Transverse colon (tissue), 4 donors: ENCODE data around the gene JAM2. TPM values are rescaled to one million over a fixed set of nuclear protein-coding genes. Genes with fewer than 3 reads are reported as not detected.
A peak's percentile ranks its signal among the peaks of the same experiment; 100 is the strongest.
"Not testable (repeated sequence)": the region's sequence is repeated elsewhere in the genome, so short reads cannot be mapped to it uniquely, and the experiment has no call there.

ENCODE experiments used
- DNase-seq: peaks from one replicate; pipeline ENCODE4 v3.0.0-alpha.2; 2019
- H3K27ac ChIP-seq, 4 donors: fragments of 200-600 bp; sonication (generic); 2 replicates each; pipeline ENCODE4 v1.5.1; 2016 to 2018; ENCODE audit warnings: inconsistent platforms in 4 of 4
- H3K27me3 ChIP-seq: fragments of 200-600 bp; sonication (generic); 2 replicates; pipeline ENCODE4 v1.5.1; 2017; ENCODE audit warnings: inconsistent platforms
- H3K36me3 ChIP-seq, 4 donors: fragments of 200-600 bp; sonication (generic); 2 replicates each; pipeline ENCODE4 v1.5.1; 2017 to 2019; ENCODE audit warnings: inconsistent platforms in 4 of 4
- H3K4me1 ChIP-seq, 4 donors: fragments of 200-600 bp; sonication (generic); 2 replicates each; pipeline ENCODE4 v1.5.1; 2017 to 2020; ENCODE audit warnings: inconsistent platforms in 4 of 4
- H3K4me3 ChIP-seq, 4 donors: fragments of 200-600 bp; sonication (generic); 1 replicate in 1 of 4; 2 replicates in 3 of 4; pipeline versions ENCODE4 v1.5.1 to v1.6.1; 2017 to 2019; ENCODE audit warnings: inconsistent platforms in 4 of 4
- H3K9me3 ChIP-seq, 2 donors: fragments of 200-600 bp; sonication (generic); 2 replicates each; pipeline ENCODE4 v1.5.1; 2017 to 2019; ENCODE audit warnings: inconsistent platforms in 2 of 2
- CTCF ChIP-seq, 5 experiments: fragments of 200-600 bp in 3 of 5; fragments of 450-650 bp in 2 of 5; sonication (generic) in 3 of 5; IDR thresholded peaks; 1 replicate in 2 of 5; 2 replicates in 3 of 5; pipeline ENCODE4 v1.5.1; 2016 to 2017; ENCODE audit warnings: antibody characterized with exemption in 5 of 5, inconsistent platforms in 3 of 5, mild to moderate bottlenecking in 2 of 5, moderate library complexity in 1 of 5
- EP300 ChIP-seq: sonication (generic); formaldehyde crosslinking; IDR thresholded peaks from one replicate; pipeline ENCODE4 v1.6.1; 2017; ENCODE audit warnings: antibody characterized with exemption, low read depth
- POLR2A ChIP-seq: fragments of 450-650 bp; IDR thresholded peaks from one replicate; pipeline ENCODE4 v1.6.1; 2016; ENCODE audit warnings: antibody characterized with exemption, mild to moderate bottlenecking, moderate library complexity
- POLR2AphosphoS5 ChIP-seq, 3 donors: sonication (generic); formaldehyde crosslinking; IDR thresholded peaks; one replicate each; pipeline ENCODE4 v1.6.1; 2016; ENCODE audit warnings: antibody characterized with exemption in 3 of 3
- WGBS, 2 donors: methylation state at CpG; one replicate each; pipeline ENCODE4 v1.1.5; 2018; ENCODE audit warnings: low coverage in 1 of 2; 5-methylcytosine and 5-hydroxymethylcytosine counted together
- in situ Hi-C, 4 donors: fragments of 200-750 bp; cut with MboI; loops; one replicate each; pipeline versions ENCODE4 v1.15.0 to v1.15.1; 2017; ENCODE audit warnings: low sequenced_read_pairs in 3 of 4, low pct_ligation_motif_present in 1 of 4, low pct_unique_long_range_greater_than_20kb in 1 of 4
- intact Hi-C: fragments of 100-400 bp; cut with DNase I; formaldehyde crosslinking; loops from one replicate; pipeline ENCODE4 v1.15.1; 2023; ENCODE audit warnings: low total_unique reads
- total RNA-seq, 4 donors: library from RNA; depleted of rRNA; stranded (reverse); fragments of >200 nt; gene quantifications; one replicate each; pipeline ENCODE4 v1.1.0, GENCODE V29; 2016

The JAM2 gene
- total RNA-seq, 4 donors from 2014 or later, result 0.75 to 7.4 (median 4.7) TPM

GRCh38 chr21:25687787-25688186, 48.7 kb downstream of the JAM2 start:
- no peak for TF ChIP-seq EP300
- no peak for TF ChIP-seq CTCF (IDR thresholded peaks at IDR 0.05)
- TF ChIP-seq POLR2AphosphoS5 (IDR thresholded peaks at IDR 0.05), result no peak
- TF ChIP-seq POLR2A, result no peak
- 89% methylated on average over 4 of the region's 4 CpGs for WGBS, 2 donors
- intact Hi-C loops, result no loop called here
- Histone ChIP-seq H3K9me3 (no peaks in the 10 kb centered on the region), H3K27me3 (no peaks in the 10 kb centered on the region), H3K36me3 (no peaks in the 10 kb centered on the region), H3K27ac (peak overlapping the region in 1 of 4 donors; percentile 6), H3K4me3 (no peak overlapping the region), H3K4me1 (peaks cover 0 to 3% (median 0%) of the 10 kb centered on the region in 4 donors)
- in situ Hi-C loops, result no loop called here
- no peak for DNase-seq

GRCh38 chr21:25688275-25689155, 49.5 kb downstream of the JAM2 start:
- H3K4me3 ChIP-seq, result no peak overlapping the region
- H3K27ac ChIP-seq, result peak overlapping the region in 1 of 4 donors; percentile 0
- no peaks in the 10 kb centered on the region for H3K36me3 ChIP-seq
- in situ Hi-C loops, result no loop called here
- H3K27me3 ChIP-seq, result no peaks in the 10 kb centered on the region
- TF ChIP-seq EP300 (no peak), CTCF (IDR thresholded peaks at IDR 0.05) (no peak), POLR2AphosphoS5 (IDR thresholded peaks at IDR 0.05) (no peak), POLR2A (no peak)
- H3K4me1 ChIP-seq, result peaks cover 0 to 3% (median 0%) of the 10 kb centered on the region in 4 donors
- 65 to 69% methylated on average over 9 of the region's 9 CpGs for WGBS, 2 donors
- H3K9me3 ChIP-seq, result no peaks in the 10 kb centered on the region
- intact Hi-C loops, result no loop called here
- no peak for DNase-seq

- Histone ChIP-seq H3K27ac (peak overlapping the region in 1 of 4 donors; percentile 0), H3K4me1 (peaks cover 0 to 3% (median 0%) of the 10 kb centered on the region in 4 donors), H3K9me3 (no peaks in the 10 kb centered on the region), H3K36me3 (no peaks in the 10 kb centered on the region), H3K4me3 (no peak overlapping the region), H3K27me3 (no peaks in the 10 kb centered on the region)
- TF ChIP-seq CTCF (IDR thresholded peaks at IDR 0.05), result no peak
- no peak for TF ChIP-seq POLR2A
- TF ChIP-seq POLR2AphosphoS5 (IDR thresholded peaks at IDR 0.05), result no peak
- TF ChIP-seq EP300, result no peak
- in situ Hi-C loops (no loop called here), intact Hi-C loops (no loop called here)
- no peak for DNase-seq
- 88% methylated on average over 1 of the region's 1 CpG; no CpG with 5 or more reads in 1 of the 2 donors for WGBS, 2 donors
These were observed 50.2 kb downstream of the JAM2 start for GRCh38 chr21:25689226-25689625.

GRCh38 chr21:25691976-25692375, 52.9 kb downstream of the JAM2 start:
- DNase-seq, result no peak
- Histone ChIP-seq H3K9me3 (no peaks in the 10 kb centered on the region), H3K4me1 (no peaks in the 10 kb centered on the region), H3K36me3 (no peaks in the 10 kb centered on the region), H3K27me3 (no peaks in the 10 kb centered on the region), H3K4me3 (no peak overlapping the region), H3K27ac (no peak overlapping the region)
- 81 to 85% methylated on average over 3 of the region's 3 CpGs for whole genome bisulfite sequencing, 2 donors
- intact Hi-C loops, result no loop called here
- TF ChIP-seq POLR2AphosphoS5 (IDR thresholded peaks at IDR 0.05) (no peak), CTCF (IDR thresholded peaks at IDR 0.05) (no peak), EP300 (no peak), POLR2A (no peak)
- in situ Hi-C loops, result no loop called here

GRCh38 chr21:25695461-25695860, 56.4 kb downstream of the JAM2 start:
- H3K4me3 ChIP-seq, DNase-seq, intact Hi-C loops, H3K9me3 ChIP-seq, H3K36me3 ChIP-seq, H3K27me3 ChIP-seq, H3K27ac ChIP-seq, in situ Hi-C loops, H3K4me1 ChIP-seq: not testable (repeated sequence)
- WGBS, 2 donors, result 91 to 100% methylated on average over 1 to 31 of the region's 36 CpGs
